Stimulated activated CD4-positive, alpha-beta T cell treated with anti-CD3 and anti-CD28 coated beads, Interleukin-1b, Interleukin-23, amount 100 ng/mL, for 48 hours (primary cell): ENCODE results near the gene PTPRCAP.
"Not testable (repeated sequence)": the region's sequence is repeated elsewhere in the genome, so short reads cannot be mapped to it uniquely, and the experiment has no call there.

Experiments used
- DNase-seq: peaks from one replicate; pipeline ENCODE4 v3.0.0-alpha.2; 2020

The PTPRCAP gene

DNA sequence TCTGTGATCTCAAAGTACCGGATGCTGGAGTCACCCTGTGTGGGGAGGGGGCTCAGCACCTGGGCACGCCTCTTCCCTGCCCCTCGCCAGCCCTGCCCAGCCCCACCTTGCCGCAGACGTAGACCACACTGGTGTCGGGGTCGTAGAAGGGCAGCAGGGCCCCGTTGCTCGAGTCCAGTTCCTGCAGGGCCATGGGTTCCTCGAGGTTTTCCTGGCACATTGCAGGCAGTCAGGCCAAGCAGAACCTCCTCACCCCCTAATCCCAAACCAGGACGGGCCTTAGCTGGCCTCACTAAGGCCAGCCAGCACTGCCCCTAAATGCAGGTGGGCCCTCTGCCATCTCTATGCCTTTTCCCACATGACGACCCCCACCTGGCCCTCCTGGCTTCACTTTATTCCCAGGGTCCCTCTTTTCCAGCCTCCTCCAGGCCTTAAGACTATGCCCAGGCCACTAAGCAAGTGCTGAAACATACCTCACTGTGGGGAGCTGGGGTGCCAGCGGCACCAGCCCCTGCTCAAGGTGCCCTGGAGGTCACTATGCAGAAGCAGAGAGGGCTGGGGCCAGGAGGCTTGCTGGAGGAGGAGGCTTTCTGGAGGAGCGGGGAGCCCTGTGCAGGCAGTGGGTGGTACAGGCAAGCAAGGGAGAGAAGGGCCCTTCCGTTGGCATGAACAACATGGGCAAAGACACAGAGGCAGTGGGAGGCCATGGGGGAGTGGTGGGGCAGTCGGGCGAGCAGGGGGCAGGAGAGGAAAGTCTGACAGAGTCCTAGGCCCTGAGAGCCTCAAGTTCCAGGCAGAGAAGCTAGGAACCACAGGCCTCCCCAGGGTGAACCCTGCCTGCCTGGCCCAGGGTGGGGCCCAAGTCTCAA lies 3.0 kb upstream of the PTPRCAP start:
- no peak for DNase-seq

DNA sequence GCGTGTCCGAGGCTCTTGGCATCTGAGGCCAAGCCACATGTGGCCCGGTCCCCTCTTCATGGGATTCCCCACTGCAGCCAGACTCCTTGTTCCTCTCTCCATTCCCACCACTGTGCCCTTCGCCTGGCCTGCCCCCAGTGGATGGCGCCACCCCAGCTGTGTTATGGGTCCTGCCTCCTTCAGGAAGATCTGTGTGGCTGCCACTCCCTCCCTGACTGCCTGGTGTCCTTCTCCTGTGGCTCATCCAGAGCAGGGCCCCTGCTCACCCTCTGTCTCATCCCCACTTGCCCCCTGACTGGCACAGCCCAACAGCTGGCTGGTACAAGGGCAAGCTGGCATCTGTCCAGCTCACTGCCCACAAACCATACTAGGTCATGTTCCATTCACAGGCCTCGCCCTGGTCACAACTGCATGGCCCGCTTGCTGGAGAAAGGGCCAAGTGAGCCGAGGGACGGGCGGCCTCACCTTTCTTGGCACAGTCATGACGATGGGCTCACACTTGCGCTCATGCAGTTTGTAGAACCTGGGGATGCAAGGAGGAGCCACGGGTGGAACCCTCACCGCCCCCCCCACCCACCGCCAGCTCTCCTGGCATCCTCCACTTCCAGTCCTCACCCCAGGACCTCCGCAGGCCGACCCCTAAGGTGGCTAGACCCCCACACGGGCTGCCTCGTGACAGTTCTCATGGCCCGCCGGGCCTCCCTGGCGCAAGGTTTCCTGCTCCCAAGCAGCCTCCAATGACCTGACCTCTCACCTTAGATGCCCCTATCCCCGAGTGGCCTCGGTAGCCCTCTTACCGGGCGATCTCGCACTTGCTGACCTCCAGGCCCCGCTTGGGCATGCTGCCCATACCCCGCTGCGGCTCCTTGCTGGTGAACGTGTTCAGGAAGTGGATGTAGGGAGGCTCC lies 2.1 kb upstream of the PTPRCAP start:
- DNase-seq, result peak; percentile 52

DNA sequence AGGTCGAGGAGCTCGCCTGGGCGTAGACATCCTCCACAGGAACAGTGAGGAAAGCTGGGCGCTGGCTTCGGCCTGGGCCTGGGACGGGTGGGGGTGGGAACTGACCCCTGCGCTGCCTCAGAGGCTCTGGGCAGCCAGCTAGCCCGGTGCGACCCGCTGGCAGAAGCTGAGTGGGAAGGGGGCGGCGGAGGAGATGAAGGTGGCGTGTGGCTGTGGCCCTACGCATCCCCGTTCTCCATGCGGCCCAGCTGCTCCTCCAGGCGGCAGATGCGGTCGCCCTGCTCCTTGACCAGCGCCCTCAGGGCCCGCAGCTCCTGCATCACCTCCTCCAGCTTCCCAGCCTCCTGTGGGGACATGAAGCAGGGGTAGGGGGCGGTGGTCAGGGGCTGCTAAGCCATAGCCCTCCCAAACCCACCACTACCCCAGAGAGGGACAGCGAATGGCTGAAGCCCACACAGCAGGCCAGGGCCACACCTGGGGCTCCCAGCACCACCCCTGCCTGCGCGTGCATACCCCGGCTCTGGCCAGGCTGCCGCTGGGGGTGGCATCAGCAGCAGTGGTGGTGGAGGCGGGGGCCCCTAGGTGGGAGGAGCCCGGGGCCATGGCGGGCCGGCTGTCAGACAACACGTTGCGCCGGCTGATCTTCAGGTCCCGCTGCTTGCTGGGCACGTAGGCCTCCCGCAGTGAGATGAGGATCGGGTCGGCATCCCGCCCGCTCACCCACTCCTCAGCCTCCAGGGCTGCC lies 848 bp upstream of the PTPRCAP start:
- peak; percentile 88 for DNase-seq

DNA sequence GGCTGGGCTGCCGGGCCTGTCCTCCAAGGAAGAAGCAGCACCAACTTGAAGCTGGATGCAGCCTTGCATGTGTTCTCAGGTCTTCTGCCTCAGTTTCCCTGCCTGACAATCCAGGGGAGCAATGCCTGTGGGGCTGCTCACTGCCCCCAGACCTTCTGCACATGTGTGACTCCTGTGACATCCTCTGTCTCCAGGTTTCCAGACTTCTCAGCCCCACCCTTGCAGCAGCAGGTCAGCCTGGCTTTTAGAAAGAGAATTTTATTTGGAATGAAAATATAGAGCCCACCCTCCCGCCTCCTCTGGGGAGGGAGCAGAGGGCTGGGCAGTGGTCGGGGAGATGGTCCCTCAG lies 301 bp upstream of the PTPRCAP start:
- DNase-seq, result no peak

DNA sequence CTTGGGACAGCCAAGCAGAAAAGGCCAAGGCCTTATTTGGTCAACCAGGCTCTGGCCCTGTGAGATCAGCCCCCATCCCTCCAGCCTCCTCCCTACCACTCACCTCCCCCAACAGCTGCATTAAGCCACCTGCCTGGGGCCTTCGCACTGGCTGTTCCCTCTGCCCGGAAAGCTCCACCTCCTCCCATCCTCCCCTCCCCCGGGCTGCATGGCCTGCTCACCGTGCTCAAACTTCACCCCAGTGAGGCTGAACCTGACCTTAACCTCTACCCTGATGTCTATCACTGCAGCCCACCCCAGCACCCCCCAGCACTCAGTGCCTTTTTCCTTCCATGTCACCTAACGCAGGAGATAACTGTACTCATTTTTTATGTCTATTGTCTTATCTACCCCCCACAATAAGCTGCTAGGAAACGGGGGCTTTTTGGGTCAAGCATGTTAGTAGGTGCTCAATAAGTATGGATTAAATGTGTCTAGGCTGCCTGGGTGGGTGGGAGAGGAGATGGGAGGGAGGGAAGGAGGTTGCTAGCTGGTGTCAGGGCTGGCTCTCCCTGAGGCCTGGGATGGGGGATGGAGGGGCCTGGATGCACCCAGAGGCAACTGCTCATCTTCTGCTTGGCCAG lies 912 bp downstream of the PTPRCAP start:
- peak; percentile 81 for DNase-seq

DNA sequence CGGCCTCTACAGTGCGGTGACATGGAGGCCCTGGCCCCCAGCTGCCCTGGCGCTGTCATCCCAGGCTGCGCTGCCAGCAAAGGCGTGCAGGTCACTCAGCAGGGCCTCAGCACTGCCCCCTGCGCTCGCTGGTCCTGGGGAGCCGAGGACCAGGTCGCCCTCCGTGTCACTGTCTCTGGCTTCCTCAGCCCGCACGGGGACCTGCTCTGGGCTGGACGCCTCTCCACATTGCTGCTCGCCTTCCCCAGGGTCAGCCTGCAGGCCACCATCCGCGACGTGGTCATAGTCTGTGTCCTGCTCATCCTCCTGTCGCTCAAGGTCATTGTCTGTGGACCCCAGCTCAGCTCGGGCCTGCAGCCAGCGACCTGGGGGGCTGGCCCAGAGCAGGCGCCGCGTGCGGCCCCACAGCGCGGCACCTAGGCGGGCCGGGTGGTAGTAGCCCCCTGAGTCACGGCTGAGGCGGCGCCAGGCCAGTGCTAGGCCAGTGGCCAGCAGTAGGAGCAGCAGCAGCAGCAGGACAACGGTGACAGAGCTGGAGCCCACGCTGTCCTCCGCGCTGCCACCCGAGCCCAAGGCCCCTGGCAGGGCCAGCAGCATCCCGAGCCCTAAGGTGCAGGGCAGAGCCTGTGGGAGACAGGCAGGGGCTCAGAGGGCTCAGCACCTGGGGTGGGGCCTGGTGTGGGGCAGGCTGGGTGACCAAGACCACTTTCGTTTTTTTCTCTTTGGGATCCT lies 1.6 kb downstream of the PTPRCAP start:
- DNase-seq, result no peak

DNA sequence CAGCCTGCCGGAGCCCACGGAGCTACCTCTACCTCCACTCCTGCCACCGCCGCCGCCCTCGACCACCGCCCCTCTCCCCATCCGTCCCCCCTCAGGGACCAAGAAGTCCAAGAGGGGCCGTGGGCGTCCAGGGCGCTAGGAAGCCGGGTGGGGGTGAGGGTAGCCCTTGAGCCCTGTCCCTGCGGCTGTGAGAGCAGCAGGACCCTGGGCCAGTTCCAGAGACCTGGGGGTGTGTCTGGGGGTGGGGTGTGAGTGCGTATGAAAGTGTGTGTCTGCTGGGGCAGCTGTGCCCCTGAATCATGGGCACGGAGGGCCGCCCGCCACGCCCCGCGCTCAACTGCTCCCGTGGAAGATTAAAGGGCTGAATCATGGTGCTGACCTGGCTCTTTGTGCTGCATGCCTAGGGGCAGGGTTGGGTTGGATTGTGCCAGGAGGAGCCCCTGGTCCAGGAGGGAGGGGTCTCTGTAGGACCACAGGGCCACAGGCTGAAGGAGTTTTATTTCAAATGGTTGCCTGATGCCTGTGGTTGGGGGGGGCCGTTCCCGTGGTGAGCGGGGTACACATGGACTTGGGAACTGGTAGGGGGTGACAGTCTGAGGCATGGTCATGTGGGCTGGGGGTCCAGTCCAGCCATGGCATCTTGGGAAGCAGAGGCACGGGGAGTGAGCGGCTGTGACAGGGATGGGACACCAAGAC lies 2.3 kb downstream of the PTPRCAP start:
- no peak for DNase-seq

DNA sequence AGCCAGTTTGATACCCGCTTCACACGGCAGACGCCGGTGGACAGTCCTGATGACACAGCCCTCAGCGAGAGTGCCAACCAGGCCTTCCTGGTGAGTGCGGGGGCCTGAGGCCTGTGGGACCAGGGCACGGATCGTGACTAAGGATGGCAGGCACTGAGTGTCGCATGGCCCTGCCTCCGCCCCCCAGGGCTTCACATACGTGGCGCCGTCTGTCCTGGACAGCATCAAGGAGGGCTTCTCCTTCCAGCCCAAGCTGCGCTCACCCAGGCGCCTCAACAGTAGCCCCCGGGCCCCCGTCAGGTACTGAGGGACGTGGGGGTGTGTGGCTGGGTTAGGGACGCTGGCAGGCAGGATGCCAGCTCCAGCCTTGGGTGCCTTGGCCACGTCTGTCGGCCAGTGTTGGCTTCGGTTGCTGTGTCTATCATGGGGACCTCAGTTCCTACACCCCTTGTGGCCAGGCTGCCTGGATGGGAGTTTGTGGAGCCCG lies 3.0 kb downstream of the PTPRCAP start:
- DNase-seq, result no peak

DNA sequence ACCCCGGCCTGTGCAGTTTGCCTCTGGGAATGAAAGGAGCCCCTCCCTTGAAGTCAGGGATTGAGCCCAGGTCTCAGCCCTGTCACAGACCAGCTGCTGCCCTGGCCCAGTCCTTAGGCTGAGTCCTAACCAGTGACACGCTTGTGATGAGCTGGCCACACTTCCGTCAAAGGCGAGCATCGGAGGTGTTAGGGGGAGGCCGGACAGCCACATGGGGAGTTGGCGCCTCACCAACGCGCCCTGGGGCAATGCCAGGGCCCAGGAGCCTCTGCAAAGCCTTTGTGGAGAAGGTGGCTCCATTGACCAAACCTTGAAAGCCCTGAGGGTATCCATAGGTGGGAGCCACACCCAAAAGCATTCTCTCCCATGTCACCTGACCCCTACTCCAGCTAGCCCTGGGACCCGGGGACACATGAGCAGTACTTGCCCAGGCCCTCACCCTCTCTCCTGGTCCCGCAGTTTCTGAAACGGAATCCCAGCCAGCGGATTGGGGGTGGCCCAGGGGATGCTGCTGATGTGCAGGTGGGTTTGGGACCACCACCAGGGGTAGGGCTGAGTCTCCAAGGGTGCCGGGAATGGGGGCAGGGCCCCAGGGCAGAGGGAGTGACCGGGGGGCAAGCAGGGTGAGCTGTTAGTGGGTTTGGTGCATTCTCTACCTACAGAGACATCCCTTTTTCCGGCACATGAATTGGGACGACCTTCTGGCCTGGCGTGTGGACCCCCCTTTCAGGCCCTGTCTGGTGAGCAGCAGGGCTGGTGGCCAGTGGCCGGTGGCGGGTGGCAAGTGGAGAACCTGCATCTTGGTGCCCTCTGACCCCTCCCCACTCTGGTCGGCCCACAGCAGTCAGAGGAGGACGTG lies 3.7 kb downstream of the PTPRCAP start:
- DNase-seq, result no peak

DNA sequence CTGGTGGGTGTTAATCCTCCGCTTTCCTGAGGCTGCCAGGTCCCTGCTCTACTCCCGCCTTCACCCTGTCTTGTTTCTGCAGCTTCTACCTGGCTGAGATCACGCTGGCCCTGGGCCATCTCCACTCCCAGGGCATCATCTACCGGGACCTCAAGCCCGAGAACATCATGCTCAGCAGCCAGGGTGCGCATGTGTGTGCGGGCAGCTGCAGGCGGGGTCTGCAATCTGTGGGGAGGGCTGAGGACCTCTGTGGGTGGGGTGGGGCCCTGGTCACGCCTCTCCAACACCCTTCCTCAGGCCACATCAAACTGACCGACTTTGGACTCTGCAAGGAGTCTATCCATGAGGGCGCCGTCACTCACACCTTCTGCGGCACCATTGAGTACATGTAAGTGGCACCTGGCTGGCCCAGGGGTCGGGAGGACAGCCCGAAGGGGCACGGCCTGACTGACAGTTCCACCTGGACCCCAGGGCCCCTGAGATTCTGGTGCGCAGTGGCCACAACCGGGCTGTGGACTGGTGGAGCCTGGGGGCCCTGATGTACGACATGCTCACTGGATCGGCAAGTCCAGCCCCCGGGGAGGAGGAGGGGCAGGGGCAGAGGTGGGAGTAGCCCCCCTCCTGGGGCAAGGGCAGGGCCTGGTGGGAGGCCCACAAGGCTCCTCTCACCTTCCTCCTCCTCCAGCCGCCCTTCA lies 4.7 kb downstream of the PTPRCAP start:
- DNase-seq, result no peak

DNA sequence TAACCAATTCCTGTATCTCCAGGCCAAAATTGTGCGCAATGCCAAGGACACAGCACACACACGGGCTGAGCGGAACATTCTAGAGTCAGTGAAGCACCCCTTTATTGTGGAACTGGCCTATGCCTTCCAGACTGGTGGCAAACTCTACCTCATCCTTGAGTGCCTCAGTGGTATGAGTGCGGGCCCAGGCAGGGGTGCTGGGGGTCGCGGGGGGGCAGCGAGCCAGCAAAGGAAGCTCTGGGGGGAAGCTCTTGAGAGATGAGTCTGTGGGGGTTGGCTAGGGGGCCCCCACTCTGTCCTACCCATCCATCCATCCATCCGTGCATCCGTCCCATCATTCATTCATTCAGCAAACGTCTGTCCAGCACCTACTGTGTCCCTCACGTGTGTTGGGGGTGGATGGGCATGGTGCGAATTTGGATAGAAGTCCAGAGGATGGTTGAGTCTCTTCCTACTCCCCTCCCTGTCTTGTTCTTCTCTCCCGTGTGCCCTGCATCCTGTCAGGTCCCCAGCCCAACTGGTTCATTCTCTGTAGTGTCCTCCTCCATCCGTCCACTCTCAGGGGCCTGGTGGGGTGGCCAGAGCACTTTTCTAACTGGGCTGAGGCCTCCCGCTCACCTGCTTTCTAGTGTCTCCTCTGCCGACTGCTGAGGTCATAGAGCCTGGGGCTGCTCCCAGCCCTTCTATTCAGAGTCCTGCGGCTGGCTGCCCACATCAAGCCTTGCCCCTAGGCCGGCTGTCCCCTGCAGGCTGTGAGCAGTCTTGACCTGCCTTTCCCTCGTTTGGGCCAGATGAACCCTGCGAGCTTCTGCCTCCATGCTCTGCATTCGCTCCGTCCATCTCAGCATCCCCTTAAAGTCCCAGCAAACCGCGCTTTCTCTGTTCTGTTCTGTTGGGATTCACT lies 5.9 kb downstream of the PTPRCAP start:
- DNase-seq, result no peak

DNA sequence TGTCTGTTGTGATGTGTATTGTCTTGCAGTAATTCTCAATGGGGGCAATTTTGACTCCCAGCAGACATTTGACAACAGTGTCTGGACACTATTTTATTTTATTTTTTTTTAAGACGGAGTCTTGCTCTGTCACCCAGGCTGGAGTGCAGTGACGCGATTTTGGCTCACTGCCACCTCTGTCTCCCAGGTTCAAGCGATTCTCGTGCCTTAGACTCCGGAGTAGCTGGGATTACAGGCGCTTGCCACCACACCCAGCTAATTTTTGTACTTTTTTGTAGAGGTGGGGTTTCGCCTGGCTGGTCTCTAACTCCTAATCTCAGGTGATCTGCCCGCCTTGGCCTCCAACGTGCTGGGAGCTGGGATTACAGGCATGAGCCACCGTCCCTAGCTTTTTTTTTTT lies 7.8 kb downstream of the PTPRCAP start:
- no peak for DNase-seq

DNA sequence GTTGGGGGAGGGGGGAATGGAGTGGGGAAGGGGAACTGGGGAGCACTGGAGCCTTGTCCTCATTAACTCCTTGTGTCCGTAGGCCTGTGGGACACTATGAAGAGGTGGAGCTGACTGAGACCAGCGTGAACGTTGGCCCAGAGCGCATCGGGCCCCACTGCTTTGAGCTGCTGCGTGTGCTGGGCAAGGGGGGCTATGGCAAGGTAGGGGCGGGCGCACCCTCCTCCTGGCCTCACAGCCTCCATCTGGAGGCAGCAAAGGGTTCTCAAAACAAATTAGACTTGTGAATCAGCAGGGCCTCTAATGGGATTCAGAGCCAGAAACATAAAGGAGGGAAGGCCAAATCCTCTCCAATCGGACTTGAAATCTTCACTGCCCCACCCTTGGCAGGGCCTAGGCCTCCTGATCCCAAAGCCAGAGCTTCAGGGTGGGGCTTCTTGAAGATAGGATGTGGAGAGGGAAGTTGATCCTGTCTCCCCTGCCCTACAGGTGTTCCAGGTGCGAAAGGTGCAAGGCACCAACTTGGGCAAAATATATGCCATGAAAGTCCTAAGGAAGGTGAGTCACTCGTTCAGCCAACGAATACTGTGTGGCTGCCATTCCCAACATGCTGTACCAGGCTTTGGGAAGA lies 8.3 kb downstream of the PTPRCAP start:
- no peak for DNase-seq

DNA sequence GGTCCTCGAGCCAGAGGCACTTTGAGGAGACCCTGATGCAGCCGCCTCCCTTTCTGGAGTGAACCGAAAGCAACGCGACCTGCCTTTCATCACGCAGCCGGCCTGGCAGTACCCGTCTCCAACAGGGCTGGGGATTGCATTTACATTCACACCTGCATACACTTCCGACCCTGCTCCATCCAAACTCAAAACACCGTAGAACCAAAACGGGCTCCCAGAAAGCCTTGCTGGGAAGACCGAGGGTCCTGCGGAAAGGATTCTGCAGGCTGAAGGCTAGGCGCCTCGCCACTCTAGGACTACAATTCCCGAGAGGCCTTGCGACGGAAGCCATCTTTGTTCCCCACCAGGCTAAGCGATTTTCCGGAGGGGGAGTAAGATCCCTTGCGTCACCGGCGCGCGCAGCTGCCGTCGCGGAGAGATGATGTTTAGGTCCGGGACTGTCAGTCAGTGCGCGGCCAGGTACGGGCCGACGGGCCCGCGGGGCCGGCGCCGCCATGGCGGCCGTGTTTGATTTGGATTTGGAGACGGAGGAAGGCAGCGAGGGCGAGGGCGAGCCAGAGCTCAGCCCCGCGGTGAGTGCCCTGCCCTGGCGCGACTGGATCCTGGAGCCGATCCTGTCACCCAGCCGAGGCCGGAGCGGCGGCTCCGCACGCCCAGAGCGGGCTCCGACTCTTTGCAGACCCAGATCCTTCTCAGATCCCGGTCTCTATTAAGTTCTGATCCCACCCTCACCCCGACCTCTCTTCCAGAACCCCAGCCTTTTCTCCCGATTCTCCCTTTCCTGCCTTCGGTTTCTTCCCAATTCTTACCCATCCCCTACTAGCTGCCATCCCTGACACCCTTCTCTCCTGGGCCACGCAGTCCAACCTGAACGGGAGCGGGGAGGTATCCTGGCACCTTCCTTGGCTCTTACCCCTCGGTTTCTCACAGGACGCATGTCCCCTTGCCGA lies 9.2 kb downstream of the PTPRCAP start, which contains the start of gene RPS6KB2:
TSS of gene RPS6KB2 (plus strand) at position 443 of the 950 bp plus-strand sequence. CDS start at position 495, 52 bp downstream.
- DNase-seq, result peak; percentile 99

DNA sequence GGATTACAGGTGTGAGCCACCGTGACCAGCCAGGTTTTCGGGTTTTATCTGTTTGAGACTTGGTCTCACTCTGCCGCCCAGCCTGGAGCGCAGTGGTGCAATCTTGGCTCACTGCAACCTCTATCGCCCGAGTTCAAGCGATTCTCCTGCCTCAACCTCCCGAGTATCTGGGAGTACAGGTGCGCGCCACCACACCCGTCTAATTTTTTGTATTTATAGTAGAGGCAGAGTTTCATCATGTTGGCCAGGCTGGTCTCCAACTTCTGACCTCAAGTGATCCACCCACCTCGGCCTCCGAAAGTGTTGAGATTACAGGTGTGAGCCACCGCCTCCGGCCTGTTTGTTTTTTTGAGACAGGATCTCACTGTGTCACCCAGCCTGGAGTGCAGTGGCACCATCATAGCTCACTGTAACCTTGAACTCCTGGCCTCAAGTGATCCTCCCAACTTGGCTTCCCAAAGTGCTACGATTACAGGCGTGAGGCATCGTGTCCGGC lies 10.1 kb downstream of the PTPRCAP start:
- not testable (repeated sequence) for DNase-seq

DNA sequence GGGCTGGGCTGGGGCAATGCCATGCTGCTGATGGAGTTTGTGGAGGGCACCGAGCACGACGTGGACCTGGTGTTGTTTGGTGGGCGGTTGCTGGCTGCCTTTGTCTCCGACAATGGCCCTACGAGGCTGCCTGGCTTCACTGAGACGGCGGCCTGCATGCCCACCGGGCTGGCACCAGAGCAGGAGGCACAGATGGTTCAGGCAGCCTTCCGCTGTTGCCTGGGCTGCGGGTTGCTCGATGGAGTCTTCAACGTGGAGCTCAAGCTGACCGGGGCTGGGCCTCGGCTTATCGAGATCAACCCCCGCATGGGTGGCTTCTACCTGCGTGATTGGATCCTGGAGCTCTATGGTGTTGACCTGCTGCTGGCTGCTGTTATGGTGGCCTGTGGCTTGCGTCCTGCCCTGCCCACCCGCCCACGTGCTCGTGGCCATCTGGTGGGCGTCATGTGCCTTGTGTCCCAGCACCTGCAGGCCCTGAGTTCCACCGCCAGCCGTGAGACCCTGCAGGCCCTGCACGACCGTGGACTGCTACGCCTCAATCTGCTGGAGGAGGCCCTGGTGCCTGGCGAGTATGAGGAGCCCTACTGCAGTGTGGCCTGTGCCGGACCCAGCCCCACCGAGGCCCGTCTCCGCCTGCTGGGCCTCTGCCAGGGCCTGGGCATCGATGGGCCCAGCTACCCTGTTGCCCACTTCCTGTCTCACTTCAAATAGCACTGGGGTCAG lies 13.4 kb downstream of the PTPRCAP start:
- no peak for DNase-seq
